DMS79 treated with DMSO at 0.1 percent for 48 hours (cell line): ENCODE data around the gene ANKRD34B.
"Not testable (repeated sequence)": the region's sequence is repeated elsewhere in the genome, so short reads cannot be mapped to it uniquely, and the experiment has no call there.

ENCODE experiments used
- DNase-seq: peaks from one replicate; lab custom pipeline; 2025; lab: John Stamatoyannopoulos, UW

The ANKRD34B gene

GRCh38 chr5:80569961-80570786 lies at the start of gene ANKRD34B:
Gene ANKRD34B (minus strand): TSS chr5:80570280. CDS start chr5:80560019, 10,261 bp downstream.
- peak; percentile 21 for DNase-seq

- DNase-seq = no peak
These were observed 49.0 kb upstream of the ANKRD34B start for GRCh38 chr5:80619086-80619485.

- DNase-seq = no peak
These were observed 48.4 kb upstream of the ANKRD34B start for GRCh38 chr5:80618438-80618837.

- no peak for DNase-seq
These were observed 45.3 kb upstream of the ANKRD34B start for GRCh38 chr5:80615266-80615914.

- DNase-seq = no peak
These were observed 39.6 kb upstream of the ANKRD34B start for GRCh38 chr5:80609692-80610091.

GRCh38 chr5:80608731-80609130 lies 38.7 kb upstream of the ANKRD34B start:
- no peak for DNase-seq

- no peak for DNase-seq
These were observed 37.8 kb upstream of the ANKRD34B start for GRCh38 chr5:80607832-80608231.

GRCh38 chr5:80607343-80607742 lies 37.3 kb upstream of the ANKRD34B start:
- no peak for DNase-seq

- DNase-seq = no peak
These were observed 31.0 kb upstream of the ANKRD34B start for GRCh38 chr5:80600943-80601693.

- no peak for DNase-seq
These were observed 27.4 kb upstream of the ANKRD34B start for GRCh38 chr5:80597500-80597899.

- DNase-seq = no peak
These were observed 24.7 kb upstream of the ANKRD34B start for GRCh38 chr5:80594810-80595209.

- DNase-seq = no peak
These were observed 22.7 kb upstream of the ANKRD34B start for GRCh38 chr5:80592761-80593160.

GRCh38 chr5:80592105-80592504 lies 22.0 kb upstream of the ANKRD34B start:
- DNase-seq = no peak

- no peak for DNase-seq
These were observed 21.3 kb upstream of the ANKRD34B start for GRCh38 chr5:80591352-80591751.

GRCh38 chr5:80590766-80591165 lies 20.7 kb upstream of the ANKRD34B start:
- DNase-seq = no peak

- DNase-seq = no peak
These were observed 18.9 kb upstream of the ANKRD34B start for GRCh38 chr5:80588858-80589540.

- DNase-seq = no peak
These were observed 14.7 kb upstream of the ANKRD34B start for GRCh38 chr5:80584770-80585169.

- DNase-seq = not testable (repeated sequence)
These were observed 10.2 kb upstream of the ANKRD34B start for GRCh38 chr5:80580291-80580690.

GRCh38 chr5:80579050-80579449 lies 9.0 kb upstream of the ANKRD34B start:
- DNase-seq = no peak

- no peak for DNase-seq
These were observed 7.6 kb upstream of the ANKRD34B start for GRCh38 chr5:80577707-80578106.

- no peak for DNase-seq
These were observed 6.3 kb upstream of the ANKRD34B start for GRCh38 chr5:80576383-80576782.

- no peak for DNase-seq
These were observed 3.0 kb upstream of the ANKRD34B start for GRCh38 chr5:80573062-80573461.
